Measurements from ENCODE around the gene WNT7A. TPM values are rescaled to one million over a fixed set of nuclear protein-coding genes. Genes with fewer than 3 reads are reported as not detected.

WNT7A gene
- total and polyA plus RNA-seq, 2 donors (not counting 3 experiments of a cell fraction or from before 2014, with no cell fraction given) = not detected

GRCh38 chr3:13846716-13847570 is 32.9 kb downstream of the WNT7A start:
- CTCF ChIA-PET = no interaction called here

More at GRCh38 chr3:13846716-13847570, 32.9 kb downstream of the WNT7A start:
- Histone ChIP-seq H3K4me2 (ENCODE audit: insufficient read depth, low read length) (no peak overlapping the region), H3K27me3 (ENCODE audit: control insufficient read depth in 2 of 2, insufficient read depth in 2 of 2, low read length in 2 of 2) (no peaks in the 10 kb centered on the region), H3K4me1 (ENCODE audit: control insufficient read depth, extremely low read depth, insufficient read depth, low read length) (no peaks in the 10 kb centered on the region), H3K9me1 (replicated peaks; ENCODE audit: control insufficient read depth, extremely low read depth, insufficient read depth, low read length) (no peaks in the 10 kb centered on the region), H3K27ac (ENCODE audit: insufficient read depth, low read depth, low read length) (no peak overlapping the region), H3K79me2 (ENCODE audit: control insufficient read depth, insufficient read depth, low read length) (no peaks in the 10 kb centered on the region), H3K9me3 (replicated peaks; ENCODE audit: control insufficient read depth, insufficient read depth, low read length) (no peaks in the 10 kb centered on the region), H3K36me3 (ENCODE audit: control insufficient read depth in 2 of 2, extremely low read depth in 1 of 2, insufficient read depth in 2 of 2, low read length in 2 of 2) (no peaks in the 10 kb centered on the region), H3K4me3 (replicated peaks in 1 of 3; ENCODE audit: insufficient read depth in 1 of 3, low read depth in 1 of 3, low read length in 3 of 3) (no peak overlapping the region), H2AFZ (ENCODE audit: low read depth, low read length) (no peak overlapping the region), H4K20me1 (replicated peaks; ENCODE audit: control insufficient read depth, extremely low read depth, insufficient read depth, low read length) (no peaks in the 10 kb centered on the region), H3K9ac (replicated peaks; ENCODE audit: extremely low read depth, insufficient read depth, low read length) (no peak overlapping the region)
- DNase-seq (ENCODE audit: low read depth, low spot score) (no peak), FAIRE-seq (no peak)
- TF ChIP-seq CTCF (IDR thresholded peaks at IDR 0.05; ENCODE audit: extremely low read depth in 1 of 2, insufficient read depth in 1 of 2, low read depth in 1 of 2, low read length in 2 of 2) (no peak), FOS (IDR thresholded peaks at IDR 0.05; ENCODE audit: borderline replicate concordance, insufficient read depth, low read length) (no peak)
- POLR2A ChIA-PET = no interaction called here
- intact Hi-C loops (cut with micrococcal nuclease) (no loop called here), dilution Hi-C loops (cut with MboI; ENCODE audit: extremely low pct_ligation_motif_present, low sequenced_read_pairs) (no loop called here)
- BruUV-seq (replicated peaks) = no TSS peak
